ENCODE data around the gene PSME3IP1.

Gene PSME3IP1

DNA sequence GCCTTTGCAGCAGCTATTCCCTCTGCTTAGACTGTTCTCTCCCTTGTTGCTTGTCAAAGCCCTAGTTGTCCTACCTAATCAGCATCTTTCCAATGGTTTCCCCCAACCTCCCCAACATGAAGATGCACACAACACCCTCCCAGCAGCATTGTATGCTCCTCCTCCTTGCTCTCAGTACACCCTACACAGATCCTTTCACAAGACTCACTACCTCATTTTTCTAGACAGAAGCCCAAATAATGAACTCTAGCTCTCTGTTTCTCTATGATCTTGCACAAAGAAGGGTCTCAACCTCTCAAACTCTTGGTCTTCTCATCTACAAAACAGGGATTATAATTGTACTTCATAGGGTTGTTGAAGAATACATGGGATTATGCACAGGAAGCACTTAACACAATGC, 19.4 kb downstream of the PSME3IP1 start:
- Histone ChIP-seq H3F3A (ENCODE audit: insufficient read depth, low read length) (no peaks in the 10 kb centered on the region), H4K20me1 (ENCODE audit: insufficient read depth, low read length) (no peaks in the 10 kb centered on the region), H3K4me2 (ENCODE audit: low read length) (no peak overlapping the region), H3K36me3 (ENCODE audit: insufficient read depth, low read length) (peaks cover 82% of the 10 kb centered on the region), H3K9me3 (ENCODE audit: low read length) (no peaks in the 10 kb centered on the region), H3K27me3 (ENCODE audit: insufficient read depth, low read length) (no peaks in the 10 kb centered on the region), H3K4me1 (ENCODE audit: insufficient read depth, low read length, severe bottlenecking) (no peaks in the 10 kb centered on the region), H2AFZ (ENCODE audit: low read length) (no peak overlapping the region), H3K9ac (ENCODE audit: low read length) (no peak overlapping the region), H3K9me2 (ENCODE audit: low read depth, low read length) (no peaks in the 10 kb centered on the region), H3K79me2 (ENCODE audit: insufficient read depth, low read length) (no peaks in the 10 kb centered on the region), H3K4me3 (ENCODE audit: low read depth, low read length, poor library complexity, severe bottlenecking) (no peak overlapping the region), H3K27ac (ENCODE audit: low read depth, low read length, poor library complexity, severe bottlenecking) (no peak overlapping the region)
- TF ChIP-seq EZH2 (IDR thresholded peaks at IDR 0.05; ENCODE audit: borderline replicate concordance, low read length): no peak
- TF ChIP-seq, protein P1, sequence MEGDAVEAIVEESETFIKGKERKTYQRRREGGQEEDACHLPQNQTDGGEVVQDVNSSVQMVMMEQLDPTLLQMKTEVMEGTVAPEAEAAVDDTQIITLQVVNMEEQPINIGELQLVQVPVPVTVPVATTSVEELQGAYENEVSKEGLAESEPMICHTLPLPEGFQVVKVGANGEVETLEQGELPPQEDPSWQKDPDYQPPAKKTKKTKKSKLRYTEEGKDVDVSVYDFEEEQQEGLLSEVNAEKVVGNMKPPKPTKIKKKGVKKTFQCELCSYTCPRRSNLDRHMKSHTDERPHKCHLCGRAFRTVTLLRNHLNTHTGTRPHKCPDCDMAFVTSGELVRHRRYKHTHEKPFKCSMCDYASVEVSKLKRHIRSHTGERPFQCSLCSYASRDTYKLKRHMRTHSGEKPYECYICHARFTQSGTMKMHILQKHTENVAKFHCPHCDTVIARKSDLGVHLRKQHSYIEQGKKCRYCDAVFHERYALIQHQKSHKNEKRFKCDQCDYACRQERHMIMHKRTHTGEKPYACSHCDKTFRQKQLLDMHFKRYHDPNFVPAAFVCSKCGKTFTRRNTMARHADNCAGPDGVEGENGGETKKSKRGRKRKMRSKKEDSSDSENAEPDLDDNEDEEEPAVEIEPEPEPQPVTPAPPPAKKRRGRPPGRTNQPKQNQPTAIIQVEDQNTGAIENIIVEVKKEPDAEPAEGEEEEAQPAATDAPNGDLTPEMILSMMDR (IDR thresholded peaks at IDR 0.05; ENCODE audit: low read length): no peak

DNA sequence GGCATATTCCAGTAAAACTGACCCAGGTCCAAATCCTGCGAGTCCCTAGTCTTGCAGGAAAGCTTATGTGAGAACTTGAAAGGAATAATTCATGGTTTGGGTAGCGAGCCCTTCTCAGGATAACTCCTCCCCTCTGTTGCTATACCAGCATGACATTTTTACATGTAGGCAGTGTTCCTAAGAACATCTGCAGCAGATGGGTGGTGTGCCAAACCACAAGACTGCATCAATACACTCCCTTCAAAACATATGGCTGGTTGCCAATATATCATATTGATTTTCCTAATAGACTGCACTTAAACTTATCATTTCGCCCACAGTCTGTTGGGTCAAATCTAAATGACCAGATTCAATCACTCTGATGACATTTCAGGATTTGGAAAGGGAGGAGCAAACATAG, 19.9 kb downstream of the PSME3IP1 start:
- Histone ChIP-seq H2AFZ (ENCODE audit: low read length) (no peak overlapping the region), H3K4me2 (ENCODE audit: low read length) (no peak overlapping the region), H3K36me3 (ENCODE audit: insufficient read depth, low read length) (peaks cover 81% of the 10 kb centered on the region)

DNA sequence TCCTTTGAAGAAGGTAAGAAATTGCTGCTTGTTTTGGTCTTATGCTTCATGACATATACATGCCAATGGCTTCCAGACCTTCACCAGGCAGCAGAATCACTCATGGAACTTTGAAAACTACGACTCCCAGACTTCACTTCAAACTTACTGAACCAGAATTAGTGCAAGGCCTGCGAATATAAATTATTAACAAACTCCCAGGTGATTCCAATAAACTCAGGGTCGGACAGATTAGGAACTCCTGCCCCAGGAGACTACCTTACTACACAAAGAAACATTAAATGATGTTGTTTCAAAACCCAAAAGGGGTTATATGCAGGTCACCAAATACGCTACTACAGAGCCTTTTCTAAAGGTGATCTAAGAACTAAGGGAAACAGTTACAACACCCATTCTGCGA, 20.4 kb downstream of the PSME3IP1 start:
- no peaks in the 10 kb centered on the region for H3K79me2 ChIP-seq (ENCODE audit: insufficient read depth, low read length)
- H3K4me2 ChIP-seq (ENCODE audit: low read length): no peak overlapping the region
- no peaks in the 10 kb centered on the region for H3K4me1 ChIP-seq (ENCODE audit: insufficient read depth, low read length, severe bottlenecking)
- H3K4me3 ChIP-seq (ENCODE audit: low read depth, low read length, poor library complexity, severe bottlenecking): no peak overlapping the region
- TF ChIP-seq EZH2 (IDR thresholded peaks at IDR 0.05; ENCODE audit: borderline replicate concordance, low read length): no peak
- TF ChIP-seq, protein P1 (IDR thresholded peaks at IDR 0.05; ENCODE audit: low read length): no peak
- H3K9me2 ChIP-seq (ENCODE audit: low read depth, low read length): no peaks in the 10 kb centered on the region
- H3K36me3 ChIP-seq (ENCODE audit: insufficient read depth, low read length): peaks cover 81% of the 10 kb centered on the region
- no peaks in the 10 kb centered on the region for H3K27me3 ChIP-seq (ENCODE audit: insufficient read depth, low read length)
- H3K27ac ChIP-seq (ENCODE audit: low read depth, low read length, poor library complexity, severe bottlenecking): no peak overlapping the region
- no peaks in the 10 kb centered on the region for H3F3A ChIP-seq (ENCODE audit: insufficient read depth, low read length)
- H3K9me3 ChIP-seq (ENCODE audit: low read length): no peaks in the 10 kb centered on the region
- no peak overlapping the region for H2AFZ ChIP-seq (ENCODE audit: low read length)
- H4K20me1 ChIP-seq (ENCODE audit: insufficient read depth, low read length): no peaks in the 10 kb centered on the region
- no peak overlapping the region for H3K9ac ChIP-seq (ENCODE audit: low read length)

More for the DNA sequence above, 19.9 kb downstream of the PSME3IP1 start:
- H3K9me3 ChIP-seq (ENCODE audit: low read length): no peaks in the 10 kb centered on the region
- no peaks in the 10 kb centered on the region for H3K27me3 ChIP-seq (ENCODE audit: insufficient read depth, low read length)
- H3K9ac ChIP-seq (ENCODE audit: low read length): no peak overlapping the region
- no peaks in the 10 kb centered on the region for H4K20me1 ChIP-seq (ENCODE audit: insufficient read depth, low read length)
- H3K4me3 ChIP-seq (ENCODE audit: low read depth, low read length, poor library complexity, severe bottlenecking): no peak overlapping the region
- no peaks in the 10 kb centered on the region for H3F3A ChIP-seq (ENCODE audit: insufficient read depth, low read length)
- no peak for TF ChIP-seq EZH2 (IDR thresholded peaks at IDR 0.05; ENCODE audit: borderline replicate concordance, low read length)
- TF ChIP-seq, protein P1 (IDR thresholded peaks at IDR 0.05; ENCODE audit: low read length): no peak
- no peaks in the 10 kb centered on the region for H3K79me2 ChIP-seq (ENCODE audit: insufficient read depth, low read length)
- no peaks in the 10 kb centered on the region for H3K4me1 ChIP-seq (ENCODE audit: insufficient read depth, low read length, severe bottlenecking)
- no peaks in the 10 kb centered on the region for H3K9me2 ChIP-seq (ENCODE audit: low read depth, low read length)
- H3K27ac ChIP-seq (ENCODE audit: low read depth, low read length, poor library complexity, severe bottlenecking): no peak overlapping the region

Data from OCI-LY1 (cell line).